ENCODE data around the gene FBXO36.

Gene FBXO36

GRCh38 chr2:230010501-230010900 lies 88.2 kb downstream of the FBXO36 start:
- H3K4me3 ChIP-seq (ENCODE audit: low read length) = no peak overlapping the region
- no peaks in the 10 kb centered on the region for H3K79me2 ChIP-seq (ENCODE audit: low read length)
- no peaks in the 10 kb centered on the region for H4K20me1 ChIP-seq (ENCODE audit: insufficient read depth, low read length)
- no peaks in the 10 kb centered on the region for H3K27me3 ChIP-seq (replicated peaks; ENCODE audit: insufficient read depth, low read length)
- no peak overlapping the region for H3K9ac ChIP-seq (ENCODE audit: low read length)
- no peaks in the 10 kb centered on the region for H3F3A ChIP-seq (ENCODE audit: insufficient read depth, low read length)
- H3K36me3 ChIP-seq (replicated peaks; ENCODE audit: insufficient read depth, low read length) = no peaks in the 10 kb centered on the region
- no peak overlapping the region for H3K4me2 ChIP-seq (ENCODE audit: low read depth, low read length)
- no peaks in the 10 kb centered on the region for H3K4me1 ChIP-seq (ENCODE audit: low read length)
- TF ChIP-seq EZH2 (optimal IDR thresholded peaks at IDR 0.05; ENCODE audit: low read depth, low read length) (no peak), EZH2phosphoT487 (IDR thresholded peaks at IDR 0.05; ENCODE audit: low read length) (no peak), CTCF (IDR thresholded peaks at IDR 0.05; ENCODE audit: low read length) (no peak)
- H3K9me2 ChIP-seq (replicated peaks; ENCODE audit: insufficient read depth, low read length) = no peaks in the 10 kb centered on the region
- DNase-seq = no peak
- no peak overlapping the region for H3K27ac ChIP-seq (ENCODE audit: low read length)
- H2AFZ ChIP-seq (ENCODE audit: low read length) = no peak overlapping the region
- H3K9me3 ChIP-seq (replicated peaks; ENCODE audit: insufficient read depth, low read length) = no peaks in the 10 kb centered on the region

- Histone ChIP-seq H2AFZ (ENCODE audit: low read length) (no peak overlapping the region), H3K79me2 (ENCODE audit: low read length) (no peaks in the 10 kb centered on the region), H3K9me3 (replicated peaks; ENCODE audit: insufficient read depth, low read length) (no peaks in the 10 kb centered on the region), H3F3A (ENCODE audit: insufficient read depth, low read length) (no peaks in the 10 kb centered on the region), H4K20me1 (ENCODE audit: insufficient read depth, low read length) (no peaks in the 10 kb centered on the region), H3K4me2 (ENCODE audit: low read depth, low read length) (no peak overlapping the region), H3K9me2 (replicated peaks; ENCODE audit: insufficient read depth, low read length) (no peaks in the 10 kb centered on the region), H3K4me1 (ENCODE audit: low read length) (no peaks in the 10 kb centered on the region), H3K27ac (ENCODE audit: low read length) (no peak overlapping the region), H3K4me3 (ENCODE audit: low read length) (no peak overlapping the region), H3K36me3 (replicated peaks; ENCODE audit: insufficient read depth, low read length) (no peaks in the 10 kb centered on the region), H3K27me3 (replicated peaks; ENCODE audit: insufficient read depth, low read length) (no peaks in the 10 kb centered on the region), H3K9ac (ENCODE audit: low read length) (no peak overlapping the region)
- no peak for DNase-seq
- TF ChIP-seq EZH2phosphoT487 (IDR thresholded peaks at IDR 0.05; ENCODE audit: low read length) = no peak
- no peak for TF ChIP-seq CTCF (IDR thresholded peaks at IDR 0.05; ENCODE audit: low read length)
- TF ChIP-seq EZH2 (optimal IDR thresholded peaks at IDR 0.05; ENCODE audit: low read depth, low read length) = no peak
Observed at GRCh38 chr2:230011617-230012016, 89.3 kb downstream of the FBXO36 start.

- H2AFZ ChIP-seq (ENCODE audit: low read length) = no peak overlapping the region
- H3K4me2 ChIP-seq (ENCODE audit: low read depth, low read length) = no peak overlapping the region
- H3K4me3 ChIP-seq (ENCODE audit: low read length) = no peak overlapping the region
- H3K27me3 ChIP-seq (replicated peaks; ENCODE audit: insufficient read depth, low read length) = no peaks in the 10 kb centered on the region
- H3K9me2 ChIP-seq (replicated peaks; ENCODE audit: insufficient read depth, low read length) = no peaks in the 10 kb centered on the region
- H3K27ac ChIP-seq (ENCODE audit: low read length) = no peak overlapping the region
- H4K20me1 ChIP-seq (ENCODE audit: insufficient read depth, low read length) = no peaks in the 10 kb centered on the region
- no peaks in the 10 kb centered on the region for H3F3A ChIP-seq (ENCODE audit: insufficient read depth, low read length)
- H3K36me3 ChIP-seq (replicated peaks; ENCODE audit: insufficient read depth, low read length) = no peaks in the 10 kb centered on the region
- H3K79me2 ChIP-seq (ENCODE audit: low read length) = no peaks in the 10 kb centered on the region
- H3K9ac ChIP-seq (ENCODE audit: low read length) = no peak overlapping the region
- no peaks in the 10 kb centered on the region for H3K9me3 ChIP-seq (replicated peaks; ENCODE audit: insufficient read depth, low read length)
- TF ChIP-seq CTCF (IDR thresholded peaks at IDR 0.05; ENCODE audit: low read length) (no peak), EZH2phosphoT487 (IDR thresholded peaks at IDR 0.05; ENCODE audit: low read length) (no peak), EZH2 (optimal IDR thresholded peaks at IDR 0.05; ENCODE audit: low read depth, low read length) (no peak)
- no peaks in the 10 kb centered on the region for H3K4me1 ChIP-seq (ENCODE audit: low read length)
- no peak for DNase-seq
Observed at GRCh38 chr2:230012267-230012884, 90.1 kb downstream of the FBXO36 start.

All from MM.1S (cell line).